GM23338 (cell line): ENCODE measurements around the gene DPYD. TPM values are rescaled to one million over a fixed set of nuclear protein-coding genes. Genes with fewer than 3 reads are reported as not detected.

Experiments used
- ATAC-seq: fragments of 200-7000 bp; cut with Tn5 transposase; 3 replicates; pipeline ENCODE4 v1.9.1; 2020
- DNase-seq: peaks from one replicate; pipeline ENCODE4 v3.0.0-alpha.2; 2015; ENCODE audit warnings: low spot score
- H2AFZ ChIP-seq: fragments of 200-600 bp; sonication (generic); 2 replicates; pipeline ENCODE4 v1.8.0; 2016; ENCODE audit warnings: antibody characterized with exemption, mild to moderate bottlenecking, moderate library complexity
- H3F3A ChIP-seq: fragments of 200-600 bp; sonication (generic); replicated peaks from 2 replicates; pipeline ENCODE4 v1.8.0; 2017; ENCODE audit warnings: antibody characterized with exemption, mixed run types, low read depth
- H3K27ac ChIP-seq: fragments of 200-600 bp; sonication (generic); 2 replicates; pipeline ENCODE4 v1.6.1; 2016; ENCODE audit warnings: low read depth
- H3K27me3 ChIP-seq: fragments of 200-600 bp; sonication (generic); 2 replicates; pipeline ENCODE4 v1.8.0; 2016; ENCODE audit warnings: mild to moderate bottlenecking, mixed run types, moderate library complexity; ENCODE audit not compliant: insufficient read depth
- H3K36me3 ChIP-seq: fragments of 200-600 bp; sonication (generic); 2 replicates; pipeline ENCODE4 v1.8.0; 2016; ENCODE audit warnings: mild to moderate bottlenecking; ENCODE audit not compliant: insufficient read depth
- H3K4me1 ChIP-seq: fragments of 200-600 bp; sonication (generic); 2 replicates; pipeline ENCODE4 v1.8.0; 2016; ENCODE audit warnings: mild to moderate bottlenecking, moderate library complexity; ENCODE audit not compliant: insufficient read depth
- H3K4me2 ChIP-seq: fragments of 200-600 bp; sonication (generic); 2 replicates; pipeline ENCODE4 v1.7.1; 2017; ENCODE audit warnings: mixed run types
- H3K4me3 ChIP-seq: fragments of 200-600 bp; sonication (generic); 2 replicates; pipeline ENCODE4 v1.6.1; 2016; ENCODE audit warnings: mixed run types
- H3K79me2 ChIP-seq: fragments of 200-600 bp; sonication (generic); replicated peaks from 2 replicates; pipeline ENCODE4 v1.8.0; 2017; ENCODE audit warnings: mild to moderate bottlenecking; ENCODE audit not compliant: insufficient read depth
- H3K9me2 ChIP-seq: fragments of 200-600 bp; sonication (generic); 2 replicates; pipeline ENCODE4 v1.8.0; 2017; ENCODE audit not compliant: insufficient read depth
- H4K20me1 ChIP-seq: fragments of 200-600 bp; sonication (generic); replicated peaks from 2 replicates; pipeline ENCODE4 v1.8.0; 2017; ENCODE audit warnings: mild to moderate bottlenecking; ENCODE audit not compliant: insufficient read depth
- H3K27ac Mint-ChIP-seq: 2 replicates; pipeline ENCODE4 v1.8.0; 2020; ENCODE audit warnings: inconsistent platforms, mild to moderate bottlenecking, moderate library complexity, mixed read lengths
- H3K27me3 Mint-ChIP-seq: 3 replicates; pipeline ENCODE4 v1.8.0; 2022; ENCODE audit warnings: low read depth, mild to moderate bottlenecking, moderate library complexity, mixed read lengths, inconsistent platforms; ENCODE audit not compliant: insufficient read depth, poor library complexity
- H3K36me3 Mint-ChIP-seq: 3 replicates; pipeline ENCODE4 v1.8.0; 2021; ENCODE audit warnings: low read depth, mild to moderate bottlenecking, inconsistent platforms, moderate library complexity, mixed read lengths
- H3K4me1 Mint-ChIP-seq: 3 replicates; pipeline ENCODE4 v1.8.0; 2020; ENCODE audit warnings: mild to moderate bottlenecking, inconsistent platforms, mixed read lengths
- H3K4me3 Mint-ChIP-seq: 3 replicates; pipeline ENCODE4 v1.8.0; 2021; ENCODE audit warnings: moderate library complexity, mild to moderate bottlenecking, inconsistent platforms, mixed read lengths
- H3K9me3 Mint-ChIP-seq: 3 replicates; pipeline ENCODE4 v1.8.0; 2020; ENCODE audit warnings: moderate library complexity, mild to moderate bottlenecking, inconsistent platforms, mixed read lengths
- EZH2 ChIP-seq: fragments of 200-600 bp; sonication (generic); IDR thresholded peaks from one replicate; pipeline ENCODE4 v1.8.0; 2017; ENCODE audit warnings: antibody characterized with exemption, mild to moderate bottlenecking, low read depth; ENCODE audit not compliant: unreplicated experiment
- NANOG ChIP-seq: IDR thresholded peaks from 2 replicates; pipeline ENCODE4 v1.6.1; 2016; ENCODE audit warnings: antibody characterized with exemption, borderline replicate concordance
- polyA plus RNA-seq: library from polyadenylated mRNA; unstranded; fragments of >200 nt; fragmentation: Nextera tagmentation; extraction: Ambion mirVana; gene quantifications from 2 replicates; pipeline ENCODE4 v1.2.1, GENCODE V29; 2016
- total RNA-seq: library from RNA; depleted of rRNA; stranded (reverse); fragments of >200 nt; shearing (Covaris generic); gene quantifications from 2 replicates; pipeline ENCODE4 v1.2.3, GENCODE V29; 2014
- TF ChIP-seq, protein P1 (sequence below): fragments of 250-450 bp; sonication (Bioruptor Pico); IDR thresholded peaks from 2 replicates; pipeline ENCODE4 v1.5.0; 2020; ENCODE audit warnings: mild to moderate bottlenecking, moderate library complexity
- TF ChIP-seq, protein P2 (sequence below), 2 experiments: fragments of 200-600 bp in 1 of 2; sonication (generic) in 1 of 2; conservative IDR thresholded peaks; 2 replicates each; pipeline versions ENCODE4 v1.5.1 to v1.6.1; 2016 to 2017; ENCODE audit warnings: antibody characterized with exemption in 2 of 2, low read depth in 2 of 2, mild to moderate bottlenecking in 2 of 2, moderate library complexity in 1 of 2

Gene DPYD
- total and polyA plus RNA-seq, 2 experiments from 2014 or later, result 0.50 to 1.6 TPM

DNA sequence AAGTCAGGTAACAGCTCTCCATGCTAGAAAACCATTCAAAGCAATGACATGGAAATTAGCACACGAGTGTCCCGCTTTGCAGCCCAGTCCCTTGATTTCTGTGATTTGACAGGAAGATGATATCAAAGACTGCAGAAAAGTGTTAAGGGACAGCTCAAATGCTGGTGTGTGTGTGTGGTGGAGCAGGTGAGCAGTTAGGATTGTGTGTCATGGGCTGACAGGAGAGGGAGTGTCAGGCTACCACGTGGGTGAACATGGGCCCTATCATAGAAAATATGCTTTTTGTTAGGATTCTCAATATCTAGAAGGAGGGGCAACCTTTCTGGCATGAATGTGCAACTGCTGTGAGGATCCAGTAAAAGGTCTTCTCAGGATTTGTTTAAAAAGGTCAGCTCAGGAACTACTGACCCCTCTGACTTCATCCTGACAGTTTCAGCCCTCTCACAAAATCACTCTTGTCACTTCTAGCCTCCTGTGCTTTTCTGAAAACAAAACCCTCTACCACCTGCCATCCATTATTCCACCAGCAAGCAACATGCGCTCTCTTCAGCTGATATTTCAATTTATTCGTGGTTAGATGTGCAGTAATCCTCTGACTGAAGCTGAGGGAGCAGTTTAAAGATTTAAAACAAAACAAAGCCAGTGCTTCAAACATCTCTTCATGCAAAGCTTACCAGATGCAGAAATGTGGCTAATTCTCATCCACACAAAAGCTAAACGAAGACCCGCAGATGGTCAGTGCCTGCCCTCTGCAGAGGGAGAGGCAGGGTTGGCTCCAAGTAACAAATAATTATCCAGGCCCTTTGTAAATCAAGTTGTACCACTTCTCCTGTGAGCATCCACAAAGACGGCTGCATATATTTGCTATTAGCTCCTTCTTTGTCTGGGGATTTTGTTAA lies 801.3 kb downstream of the DPYD start:
- H3K27ac Mint-ChIP-seq, result no peak overlapping the region

DNA sequence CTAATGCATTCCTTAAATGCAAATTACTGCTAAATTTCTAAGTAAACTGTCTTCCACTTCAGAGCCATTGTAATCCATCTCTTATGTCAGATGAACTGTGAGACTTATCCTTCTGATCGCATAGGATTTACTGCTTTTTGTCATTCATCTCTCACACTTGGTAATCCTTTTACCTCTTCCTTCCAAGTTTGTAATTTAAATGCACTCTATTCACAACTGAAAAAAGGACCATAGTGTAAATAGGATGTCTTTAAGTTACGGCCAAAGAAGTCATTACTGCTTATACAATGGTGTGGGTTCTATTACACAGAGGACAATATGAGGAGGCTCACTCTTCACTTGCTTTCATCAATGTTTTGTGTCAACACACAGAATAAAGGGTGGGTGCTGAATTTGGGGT lies 806.0 kb downstream of the DPYD start:
- Histone ChIP-seq H3K4me1 (peaks cover 36% of the 10 kb centered on the region), H3K9me2 (peaks cover 5% of the 10 kb centered on the region; the same call in 1 of the 2 replicates), H4K20me1 (no peaks in the 10 kb centered on the region), H3K4me2 (peak overlapping the region; percentile 59), H3K36me3 (no peaks in the 10 kb centered on the region), H3K27ac (peak overlapping the region; percentile 48; the same call in 1 of the 2 replicates), H3K4me3 (no peak overlapping the region; the same call in 1 of the 2 replicates), H3K27me3 (no peaks in the 10 kb centered on the region), H2AFZ (no peak overlapping the region), H3F3A (no peaks in the 10 kb centered on the region), H3K79me2 (no peaks in the 10 kb centered on the region)
- ATAC-seq (peak; percentile 78), DNase-seq (no peak)
- Mint-ChIP-seq H3K36me3 (no peaks in the 10 kb centered on the region), H3K27me3 (peaks cover 8% of the 10 kb centered on the region), H3K4me3 (no peak overlapping the region), H3K27ac (no peak overlapping the region; the same call in 1 of the 2 replicates), H3K9me3 (no peaks in the 10 kb centered on the region), H3K4me1 (peaks cover 45% of the 10 kb centered on the region)
- TF ChIP-seq, protein P1, sequence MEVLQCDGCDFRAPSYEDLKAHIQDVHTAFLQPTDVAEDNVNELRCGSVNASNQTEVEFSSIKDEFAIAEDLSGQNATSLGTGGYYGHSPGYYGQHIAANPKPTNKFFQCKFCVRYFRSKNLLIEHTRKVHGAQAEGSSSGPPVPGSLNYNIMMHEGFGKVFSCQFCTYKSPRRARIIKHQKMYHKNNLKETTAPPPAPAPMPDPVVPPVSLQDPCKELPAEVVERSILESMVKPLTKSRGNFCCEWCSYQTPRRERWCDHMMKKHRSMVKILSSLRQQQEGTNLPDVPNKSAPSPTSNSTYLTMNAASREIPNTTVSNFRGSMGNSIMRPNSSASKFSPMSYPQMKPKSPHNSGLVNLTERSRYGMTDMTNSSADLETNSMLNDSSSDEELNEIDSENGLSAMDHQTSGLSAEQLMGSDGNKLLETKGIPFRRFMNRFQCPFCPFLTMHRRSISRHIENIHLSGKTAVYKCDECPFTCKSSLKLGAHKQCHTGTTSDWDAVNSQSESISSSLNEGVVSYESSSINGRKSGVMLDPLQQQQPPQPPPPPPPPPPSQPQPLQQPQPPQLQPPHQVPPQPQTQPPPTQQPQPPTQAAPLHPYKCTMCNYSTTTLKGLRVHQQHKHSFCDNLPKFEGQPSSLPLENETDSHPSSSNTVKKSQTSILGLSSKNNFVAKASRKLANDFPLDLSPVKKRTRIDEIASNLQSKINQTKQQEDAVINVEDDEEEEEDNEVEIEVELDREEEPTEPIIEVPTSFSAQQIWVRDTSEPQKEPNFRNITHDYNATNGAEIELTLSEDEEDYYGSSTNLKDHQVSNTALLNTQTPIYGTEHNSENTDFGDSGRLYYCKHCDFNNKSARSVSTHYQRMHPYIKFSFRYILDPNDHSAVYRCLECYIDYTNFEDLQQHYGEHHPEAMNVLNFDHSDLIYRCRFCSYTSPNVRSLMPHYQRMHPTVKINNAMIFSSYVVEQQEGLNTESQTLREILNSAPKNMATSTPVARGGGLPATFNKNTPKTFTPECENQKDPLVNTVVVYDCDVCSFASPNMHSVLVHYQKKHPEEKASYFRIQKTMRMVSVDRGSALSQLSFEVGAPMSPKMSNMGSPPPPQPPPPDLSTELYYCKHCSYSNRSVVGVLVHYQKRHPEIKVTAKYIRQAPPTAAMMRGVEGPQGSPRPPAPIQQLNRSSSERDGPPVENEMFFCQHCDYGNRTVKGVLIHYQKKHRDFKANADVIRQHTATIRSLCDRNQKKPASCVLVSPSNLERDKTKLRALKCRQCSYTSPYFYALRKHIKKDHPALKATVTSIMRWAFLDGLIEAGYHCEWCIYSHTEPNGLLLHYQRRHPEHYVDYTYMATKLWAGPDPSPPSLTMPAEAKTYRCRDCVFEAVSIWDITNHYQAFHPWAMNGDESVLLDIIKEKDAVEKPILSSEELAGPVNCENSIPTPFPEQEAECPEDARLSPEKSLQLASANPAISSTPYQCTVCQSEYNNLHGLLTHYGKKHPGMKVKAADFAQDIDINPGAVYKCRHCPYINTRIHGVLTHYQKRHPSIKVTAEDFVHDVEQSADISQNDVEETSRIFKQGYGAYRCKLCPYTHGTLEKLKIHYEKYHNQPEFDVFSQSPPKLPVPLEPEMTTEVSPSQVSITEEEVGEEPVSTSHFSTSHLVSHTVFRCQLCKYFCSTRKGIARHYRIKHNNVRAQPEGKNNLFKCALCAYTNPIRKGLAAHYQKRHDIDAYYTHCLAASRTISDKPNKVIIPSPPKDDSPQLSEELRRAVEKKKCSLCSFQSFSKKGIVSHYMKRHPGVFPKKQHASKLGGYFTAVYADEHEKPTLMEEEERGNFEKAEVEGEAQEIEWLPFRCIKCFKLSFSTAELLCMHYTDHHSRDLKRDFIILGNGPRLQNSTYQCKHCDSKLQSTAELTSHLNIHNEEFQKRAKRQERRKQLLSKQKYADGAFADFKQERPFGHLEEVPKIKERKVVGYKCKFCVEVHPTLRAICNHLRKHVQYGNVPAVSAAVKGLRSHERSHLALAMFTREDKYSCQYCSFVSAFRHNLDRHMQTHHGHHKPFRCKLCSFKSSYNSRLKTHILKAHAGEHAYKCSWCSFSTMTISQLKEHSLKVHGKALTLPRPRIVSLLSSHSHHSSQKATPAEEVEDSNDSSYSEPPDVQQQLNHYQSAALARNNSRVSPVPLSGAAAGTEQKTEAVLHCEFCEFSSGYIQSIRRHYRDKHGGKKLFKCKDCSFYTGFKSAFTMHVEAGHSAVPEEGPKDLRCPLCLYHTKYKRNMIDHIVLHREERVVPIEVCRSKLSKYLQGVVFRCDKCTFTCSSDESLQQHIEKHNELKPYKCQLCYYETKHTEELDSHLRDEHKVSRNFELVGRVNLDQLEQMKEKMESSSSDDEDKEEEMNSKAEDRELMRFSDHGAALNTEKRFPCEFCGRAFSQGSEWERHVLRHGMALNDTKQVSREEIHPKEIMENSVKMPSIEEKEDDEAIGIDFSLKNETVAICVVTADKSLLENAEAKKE, result no peak
- no peak for TF ChIP-seq EZH2
- TF ChIP-seq NANOG, result peak; percentile 89

More for the DNA sequence above, 801.3 kb downstream of the DPYD start:
- Histone ChIP-seq H3F3A (no peaks in the 10 kb centered on the region), H2AFZ (peak overlapping the region; percentile 64; the same call in 1 of the 2 replicates), H3K27ac (0 out of 2 replicates have a peak overlapping the region, but pooled peaks have one; percentile 6), H3K4me3 (no peak overlapping the region), H3K27me3 (no peaks in the 10 kb centered on the region), H3K4me2 (peak overlapping the region; percentile 29; the same call in 1 of the 2 replicates), H3K4me1 (peaks cover 41% of the 10 kb centered on the region), H3K9me2 (no peaks in the 10 kb centered on the region), H4K20me1 (no peaks in the 10 kb centered on the region), H3K36me3 (no peaks in the 10 kb centered on the region), H3K79me2 (no peaks in the 10 kb centered on the region)
- TF ChIP-seq, protein P2, sequence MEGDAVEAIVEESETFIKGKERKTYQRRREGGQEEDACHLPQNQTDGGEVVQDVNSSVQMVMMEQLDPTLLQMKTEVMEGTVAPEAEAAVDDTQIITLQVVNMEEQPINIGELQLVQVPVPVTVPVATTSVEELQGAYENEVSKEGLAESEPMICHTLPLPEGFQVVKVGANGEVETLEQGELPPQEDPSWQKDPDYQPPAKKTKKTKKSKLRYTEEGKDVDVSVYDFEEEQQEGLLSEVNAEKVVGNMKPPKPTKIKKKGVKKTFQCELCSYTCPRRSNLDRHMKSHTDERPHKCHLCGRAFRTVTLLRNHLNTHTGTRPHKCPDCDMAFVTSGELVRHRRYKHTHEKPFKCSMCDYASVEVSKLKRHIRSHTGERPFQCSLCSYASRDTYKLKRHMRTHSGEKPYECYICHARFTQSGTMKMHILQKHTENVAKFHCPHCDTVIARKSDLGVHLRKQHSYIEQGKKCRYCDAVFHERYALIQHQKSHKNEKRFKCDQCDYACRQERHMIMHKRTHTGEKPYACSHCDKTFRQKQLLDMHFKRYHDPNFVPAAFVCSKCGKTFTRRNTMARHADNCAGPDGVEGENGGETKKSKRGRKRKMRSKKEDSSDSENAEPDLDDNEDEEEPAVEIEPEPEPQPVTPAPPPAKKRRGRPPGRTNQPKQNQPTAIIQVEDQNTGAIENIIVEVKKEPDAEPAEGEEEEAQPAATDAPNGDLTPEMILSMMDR (conservative IDR thresholded peaks at IDR 0.05; ENCODE audit: low read depth in 2 of 2), result 0 out of 4 replicates have a peak, but pooled peaks of 1 of the 2 experiments have one; percentile 8
- no peak for TF ChIP-seq NANOG
- peak; percentile 15 for DNase-seq
- ATAC-seq, result peak; percentile 49; the same call in 2 of the 3 replicates
- Mint-ChIP-seq H3K4me1 (peaks cover 37% of the 10 kb centered on the region), H3K9me3 (no peaks in the 10 kb centered on the region), H3K27me3 (peaks cover 9% of the 10 kb centered on the region), H3K4me3 (no peak overlapping the region), H3K36me3 (no peaks in the 10 kb centered on the region)
